HepG2 (cell line): ENCODE measurements around the gene KIN. TPM values are rescaled to one million over a fixed set of nuclear protein-coding genes. Genes with fewer than 3 reads are reported as not detected.
A peak's percentile ranks its signal among the peaks of the same experiment; 100 is the strongest.

ENCODE experiments used
- GABPB1 ChIP-seq: IDR thresholded peaks from 2 replicates; pipeline ENCODE4 v1.6.1; 2016; ENCODE audit warnings: mild to moderate bottlenecking, missing genetic modification reagents, moderate library complexity, missing compliant biosample characterization
- GZF1 ChIP-seq: sonication (generic); formaldehyde crosslinking; IDR thresholded peaks from 2 replicates; pipeline ENCODE4 v1.5.1; 2020; ENCODE audit warnings: mild to moderate bottlenecking, missing genetic modification reagents
- HMG20A ChIP-seq: IDR thresholded peaks from 2 replicates; pipeline ENCODE4 v1.6.1; 2016; ENCODE audit warnings: borderline replicate concordance
- KAT8 ChIP-seq: IDR thresholded peaks from 2 replicates; pipeline ENCODE4 v1.6.1; 2016; ENCODE audit warnings: missing genetic modification reagents, missing compliant biosample characterization
- NCOR1 ChIP-seq: fragments of 200-600 bp; sonication (generic); IDR thresholded peaks from 2 replicates; pipeline ENCODE4 v1.7.0; 2017; ENCODE audit warnings: antibody characterized with exemption, low read length, borderline replicate concordance
- TRIM24 ChIP-seq: sonication (generic); formaldehyde crosslinking; IDR thresholded peaks from 2 replicates; pipeline ENCODE4 v1.8.0; 2022; ENCODE audit warnings: mild to moderate bottlenecking, missing genetic modification reagents
- ZNF263 ChIP-seq: sonication (generic); formaldehyde crosslinking; IDR thresholded peaks from 2 replicates; pipeline ENCODE4 v1.4.0; 2020; ENCODE audit warnings: missing genetic modification reagents
- ZNF44 ChIP-seq: sonication (generic); formaldehyde crosslinking; IDR thresholded peaks from 2 replicates; pipeline ENCODE4 v1.5.1; 2020; ENCODE audit warnings: mild to moderate bottlenecking, missing genetic modification reagents
- ZNF496 ChIP-seq: sonication (generic); formaldehyde crosslinking; IDR thresholded peaks from 2 replicates; pipeline ENCODE4 v1.8.1; 2023; ENCODE audit warnings: mild to moderate bottlenecking, moderate library complexity, missing genetic modification reagents; ENCODE audit not compliant: insufficient replicate concordance
- ZNF737 ChIP-seq: sonication (generic); formaldehyde crosslinking; IDR thresholded peaks from 2 replicates; pipeline ENCODE4 v1.5.0; 2020; ENCODE audit warnings: missing genetic modification reagents, mild to moderate bottlenecking, borderline replicate concordance
- polyA plus RNA-seq, 8 experiments: library from polyadenylated mRNA; depleted of rRNA in 3 of 8; stranded (reverse) in 7 of 8; unstranded in 1 of 8; fragments of >200 nt; fragmentation: Illumina TruSeq in 4 of 8; extraction: Trizol in 4 of 8; gene quantifications; 2 replicates each; pipeline versions ENCODE4 v1.2.1 to v1.2.3, GENCODE V29; 2011 to 2016; ENCODE audit warnings: low read depth in 4 of 8, missing spikeins in 1 of 8, mixed read lengths in 1 of 8; ENCODE audit not compliant: insufficient read depth in 1 of 8
- total RNA-seq, 5 experiments: library from RNA; depleted of rRNA; stranded (reverse); fragments of >200 nt; fragmentation: Illumina TruSeq; extraction: Trizol; gene quantifications; 2 replicates each; pipeline ENCODE4 v1.2.3, GENCODE V29; 2016; ENCODE audit warnings: low read depth in 1 of 5
- TF ChIP-seq, protein P1 (sequence below): sonication (generic); formaldehyde crosslinking; IDR thresholded peaks from 2 replicates; pipeline ENCODE4 v1.8.0; 2022; ENCODE audit warnings: missing genetic modification reagents, mild to moderate bottlenecking, borderline replicate concordance
- TF ChIP-seq, protein P2 (sequence below): sonication (generic); formaldehyde crosslinking; IDR thresholded peaks from 2 replicates; pipeline ENCODE4 v1.4.0; 2020; ENCODE audit warnings: missing genetic modification reagents
- TF ChIP-seq, protein P3 (sequence below): IDR thresholded peaks from 2 replicates; pipeline ENCODE4 v1.6.1; 2016; ENCODE audit warnings: control low read depth
- TF ChIP-seq, protein P4 (sequence below): sonication (generic); formaldehyde crosslinking; IDR thresholded peaks from 2 replicates; pipeline ENCODE4 v1.4.0; 2020; ENCODE audit warnings: missing genetic modification reagents, borderline replicate concordance
- TF ChIP-seq, protein P5 (sequence below): IDR thresholded peaks from 2 replicates; pipeline ENCODE4 v1.6.1; 2018; ENCODE audit warnings: missing genetic modification reagents, mild to moderate bottlenecking, missing compliant biosample characterization
- TF ChIP-seq, protein P6 (sequence below): sonication (generic); formaldehyde crosslinking; IDR thresholded peaks from 2 replicates; pipeline ENCODE4 v1.5.1; 2020; ENCODE audit warnings: mild to moderate bottlenecking, missing genetic modification reagents, moderate library complexity

Gene KIN
- total and polyA plus RNA-seq, 2 of the 13 experiments (the other 11 are each of a cell fraction or from before 2014, with no cell fraction given) = 4.9 to 23.2 TPM

DNA sequence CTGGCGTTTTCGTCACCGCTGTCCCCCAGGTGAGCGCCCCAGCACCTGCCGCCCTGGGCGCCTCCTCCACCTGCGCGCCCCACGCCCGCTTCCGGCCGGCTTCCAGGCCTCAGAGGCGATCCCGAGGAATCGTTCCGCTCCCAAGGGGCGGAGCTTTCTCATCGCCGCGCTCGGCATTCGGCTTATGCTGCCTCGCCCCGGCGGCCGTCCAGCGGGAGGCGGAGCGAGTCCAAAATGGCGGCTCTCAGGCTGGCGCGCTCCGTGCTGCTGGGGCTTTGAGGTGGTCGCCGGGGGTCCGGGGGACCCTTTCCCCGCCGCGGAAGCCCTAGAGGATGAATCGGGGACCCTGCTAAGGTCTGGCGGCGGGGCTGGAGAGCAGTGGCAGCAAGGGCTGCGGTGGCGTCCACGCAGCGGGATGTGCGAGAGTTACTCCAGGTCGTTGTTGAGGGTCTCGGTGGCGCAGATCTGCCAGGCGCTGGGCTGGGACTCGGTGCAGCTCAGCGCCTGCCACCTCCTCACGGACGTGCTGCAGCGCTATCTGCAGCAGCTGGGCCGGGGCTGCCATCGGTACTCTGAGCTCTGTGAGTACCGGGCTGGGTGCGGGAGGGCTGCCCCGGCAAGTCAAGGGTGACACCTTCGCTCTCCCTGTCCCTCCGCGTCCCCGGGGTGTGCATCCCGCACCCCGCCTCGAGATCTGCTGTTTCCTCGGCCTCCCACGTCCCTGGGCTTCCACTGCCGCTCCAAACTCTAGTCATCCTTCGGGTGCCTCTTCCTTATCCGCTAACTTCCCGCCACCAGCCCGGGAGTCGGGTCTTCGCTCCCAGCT lies 30.7 kb upstream of the KIN start, which contains the start of gene TAF3 (continued):
- TF ChIP-seq, protein P1, sequence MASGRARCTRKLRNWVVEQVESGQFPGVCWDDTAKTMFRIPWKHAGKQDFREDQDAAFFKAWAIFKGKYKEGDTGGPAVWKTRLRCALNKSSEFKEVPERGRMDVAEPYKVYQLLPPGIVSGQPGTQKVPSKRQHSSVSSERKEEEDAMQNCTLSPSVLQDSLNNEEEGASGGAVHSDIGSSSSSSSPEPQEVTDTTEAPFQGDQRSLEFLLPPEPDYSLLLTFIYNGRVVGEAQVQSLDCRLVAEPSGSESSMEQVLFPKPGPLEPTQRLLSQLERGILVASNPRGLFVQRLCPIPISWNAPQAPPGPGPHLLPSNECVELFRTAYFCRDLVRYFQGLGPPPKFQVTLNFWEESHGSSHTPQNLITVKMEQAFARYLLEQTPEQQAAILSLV (CRISPR knock-in tag) = peak; percentile 64; the same call in 1 of the 2 replicates
- peak; percentile 99 for TF ChIP-seq GABPB1
- TF ChIP-seq GZF1 (CRISPR knock-in tag) = no peak
- TF ChIP-seq, protein P2, sequence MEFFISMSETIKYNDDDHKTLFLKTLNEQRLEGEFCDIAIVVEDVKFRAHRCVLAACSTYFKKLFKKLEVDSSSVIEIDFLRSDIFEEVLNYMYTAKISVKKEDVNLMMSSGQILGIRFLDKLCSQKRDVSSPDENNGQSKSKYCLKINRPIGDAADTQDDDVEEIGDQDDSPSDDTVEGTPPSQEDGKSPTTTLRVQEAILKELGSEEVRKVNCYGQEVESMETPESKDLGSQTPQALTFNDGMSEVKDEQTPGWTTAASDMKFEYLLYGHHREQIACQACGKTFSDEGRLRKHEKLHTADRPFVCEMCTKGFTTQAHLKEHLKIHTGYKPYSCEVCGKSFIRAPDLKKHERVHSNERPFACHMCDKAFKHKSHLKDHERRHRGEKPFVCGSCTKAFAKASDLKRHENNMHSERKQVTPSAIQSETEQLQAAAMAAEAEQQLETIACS (CRISPR knock-in tag) = no peak
- no peak for TF ChIP-seq ZNF44 (CRISPR knock-in tag)
- TF ChIP-seq, protein P3, sequence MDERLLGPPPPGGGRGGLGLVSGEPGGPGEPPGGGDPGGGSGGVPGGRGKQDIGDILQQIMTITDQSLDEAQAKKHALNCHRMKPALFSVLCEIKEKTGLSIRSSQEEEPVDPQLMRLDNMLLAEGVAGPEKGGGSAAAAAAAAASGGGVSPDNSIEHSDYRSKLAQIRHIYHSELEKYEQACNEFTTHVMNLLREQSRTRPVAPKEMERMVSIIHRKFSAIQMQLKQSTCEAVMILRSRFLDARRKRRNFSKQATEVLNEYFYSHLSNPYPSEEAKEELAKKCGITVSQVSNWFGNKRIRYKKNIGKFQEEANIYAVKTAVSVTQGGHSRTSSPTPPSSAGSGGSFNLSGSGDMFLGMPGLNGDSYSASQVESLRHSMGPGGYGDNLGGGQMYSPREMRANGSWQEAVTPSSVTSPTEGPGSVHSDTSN (CRISPR knock-in tag) = no peak
- TF ChIP-seq, protein P4, sequence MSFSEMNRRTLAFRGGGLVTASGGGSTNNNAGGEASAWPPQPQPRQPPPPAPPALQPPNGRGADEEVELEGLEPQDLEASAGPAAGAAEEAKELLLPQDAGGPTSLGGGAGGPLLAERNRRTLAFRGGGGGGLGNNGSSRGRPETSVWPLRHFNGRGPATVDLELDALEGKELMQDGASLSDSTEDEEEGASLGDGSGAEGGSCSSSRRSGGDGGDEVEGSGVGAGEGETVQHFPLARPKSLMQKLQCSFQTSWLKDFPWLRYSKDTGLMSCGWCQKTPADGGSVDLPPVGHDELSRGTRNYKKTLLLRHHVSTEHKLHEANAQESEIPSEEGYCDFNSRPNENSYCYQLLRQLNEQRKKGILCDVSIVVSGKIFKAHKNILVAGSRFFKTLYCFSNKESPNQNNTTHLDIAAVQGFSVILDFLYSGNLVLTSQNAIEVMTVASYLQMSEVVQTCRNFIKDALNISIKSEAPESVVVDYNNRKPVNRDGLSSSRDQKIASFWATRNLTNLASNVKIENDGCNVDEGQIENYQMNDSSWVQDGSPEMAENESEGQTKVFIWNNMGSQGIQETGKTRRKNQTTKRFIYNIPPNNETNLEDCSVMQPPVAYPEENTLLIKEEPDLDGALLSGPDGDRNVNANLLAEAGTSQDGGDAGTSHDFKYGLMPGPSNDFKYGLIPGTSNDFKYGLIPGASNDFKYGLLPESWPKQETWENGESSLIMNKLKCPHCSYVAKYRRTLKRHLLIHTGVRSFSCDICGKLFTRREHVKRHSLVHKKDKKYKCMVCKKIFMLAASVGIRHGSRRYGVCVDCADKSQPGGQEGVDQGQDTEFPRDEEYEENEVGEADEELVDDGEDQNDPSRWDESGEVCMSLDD (CRISPR knock-in tag) = peak; percentile 85
- TF ChIP-seq ZNF737 (CRISPR knock-in tag) = 0 out of 2 replicates have a peak, but pooled peaks have one; percentile 54
- TF ChIP-seq, protein P5, sequence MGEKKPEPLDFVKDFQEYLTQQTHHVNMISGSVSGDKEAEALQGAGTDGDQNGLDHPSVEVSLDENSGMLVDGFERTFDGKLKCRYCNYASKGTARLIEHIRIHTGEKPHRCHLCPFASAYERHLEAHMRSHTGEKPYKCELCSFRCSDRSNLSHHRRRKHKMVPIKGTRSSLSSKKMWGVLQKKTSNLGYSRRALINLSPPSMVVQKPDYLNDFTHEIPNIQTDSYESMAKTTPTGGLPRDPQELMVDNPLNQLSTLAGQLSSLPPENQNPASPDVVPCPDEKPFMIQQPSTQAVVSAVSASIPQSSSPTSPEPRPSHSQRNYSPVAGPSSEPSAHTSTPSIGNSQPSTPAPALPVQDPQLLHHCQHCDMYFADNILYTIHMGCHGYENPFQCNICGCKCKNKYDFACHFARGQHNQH (CRISPR knock-in tag) = peak; percentile 87
- TF ChIP-seq HMG20A (CRISPR knock-in tag) = peak; percentile 64
- TF ChIP-seq, protein P6, sequence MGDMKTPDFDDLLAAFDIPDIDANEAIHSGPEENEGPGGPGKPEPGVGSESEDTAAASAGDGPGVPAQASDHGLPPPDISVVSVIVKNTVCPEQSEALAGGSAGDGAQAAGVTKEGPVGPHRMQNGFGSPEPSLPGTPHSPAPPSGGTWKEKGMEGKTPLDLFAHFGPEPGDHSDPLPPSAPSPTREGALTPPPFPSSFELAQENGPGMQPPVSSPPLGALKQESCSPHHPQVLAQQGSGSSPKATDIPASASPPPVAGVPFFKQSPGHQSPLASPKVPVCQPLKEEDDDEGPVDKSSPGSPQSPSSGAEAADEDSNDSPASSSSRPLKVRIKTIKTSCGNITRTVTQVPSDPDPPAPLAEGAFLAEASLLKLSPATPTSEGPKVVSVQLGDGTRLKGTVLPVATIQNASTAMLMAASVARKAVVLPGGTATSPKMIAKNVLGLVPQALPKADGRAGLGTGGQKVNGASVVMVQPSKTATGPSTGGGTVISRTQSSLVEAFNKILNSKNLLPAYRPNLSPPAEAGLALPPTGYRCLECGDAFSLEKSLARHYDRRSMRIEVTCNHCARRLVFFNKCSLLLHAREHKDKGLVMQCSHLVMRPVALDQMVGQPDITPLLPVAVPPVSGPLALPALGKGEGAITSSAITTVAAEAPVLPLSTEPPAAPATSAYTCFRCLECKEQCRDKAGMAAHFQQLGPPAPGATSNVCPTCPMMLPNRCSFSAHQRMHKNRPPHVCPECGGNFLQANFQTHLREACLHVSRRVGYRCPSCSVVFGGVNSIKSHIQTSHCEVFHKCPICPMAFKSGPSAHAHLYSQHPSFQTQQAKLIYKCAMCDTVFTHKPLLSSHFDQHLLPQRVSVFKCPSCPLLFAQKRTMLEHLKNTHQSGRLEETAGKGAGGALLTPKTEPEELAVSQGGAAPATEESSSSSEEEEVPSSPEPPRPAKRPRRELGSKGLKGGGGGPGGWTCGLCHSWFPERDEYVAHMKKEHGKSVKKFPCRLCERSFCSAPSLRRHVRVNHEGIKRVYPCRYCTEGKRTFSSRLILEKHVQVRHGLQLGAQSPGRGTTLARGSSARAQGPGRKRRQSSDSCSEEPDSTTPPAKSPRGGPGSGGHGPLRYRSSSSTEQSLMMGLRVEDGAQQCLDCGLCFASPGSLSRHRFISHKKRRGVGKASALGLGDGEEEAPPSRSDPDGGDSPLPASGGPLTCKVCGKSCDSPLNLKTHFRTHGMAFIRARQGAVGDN (CRISPR knock-in tag) = peak; percentile 87
- no peak for TF ChIP-seq TRIM24
- TF ChIP-seq ZNF496 = no peak
- no peak; the same call in 1 of the 2 replicates for TF ChIP-seq NCOR1
- no peak for TF ChIP-seq ZNF263 (CRISPR knock-in tag)
- TF ChIP-seq KAT8 (CRISPR knock-in tag) = peak; percentile 96
